GM04503 (cell line): ENCODE results near the gene CCR6.

Experiments used
- DNase-seq: peaks from one replicate; pipeline ENCODE4 v3.0.0-alpha.2; 2012; ENCODE audit warnings: low read depth

Gene CCR6

DNA sequence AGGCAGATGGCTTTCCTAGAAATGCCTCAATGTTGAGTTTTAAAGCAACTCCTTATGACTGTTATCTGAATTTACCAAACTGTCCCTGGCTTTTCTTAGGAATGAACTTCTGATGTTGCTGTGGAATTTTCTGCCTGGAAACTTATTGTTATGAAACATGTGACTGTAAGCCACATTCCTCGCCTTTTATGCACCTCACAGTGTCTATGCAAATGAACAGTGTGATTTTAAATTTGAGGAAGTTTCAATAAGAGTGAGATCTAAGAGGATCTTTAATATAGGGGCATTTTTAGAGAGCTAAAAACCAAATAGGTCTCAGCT is 2.4 kb upstream of the CCR6 start:
- no peak for DNase-seq

DNA sequence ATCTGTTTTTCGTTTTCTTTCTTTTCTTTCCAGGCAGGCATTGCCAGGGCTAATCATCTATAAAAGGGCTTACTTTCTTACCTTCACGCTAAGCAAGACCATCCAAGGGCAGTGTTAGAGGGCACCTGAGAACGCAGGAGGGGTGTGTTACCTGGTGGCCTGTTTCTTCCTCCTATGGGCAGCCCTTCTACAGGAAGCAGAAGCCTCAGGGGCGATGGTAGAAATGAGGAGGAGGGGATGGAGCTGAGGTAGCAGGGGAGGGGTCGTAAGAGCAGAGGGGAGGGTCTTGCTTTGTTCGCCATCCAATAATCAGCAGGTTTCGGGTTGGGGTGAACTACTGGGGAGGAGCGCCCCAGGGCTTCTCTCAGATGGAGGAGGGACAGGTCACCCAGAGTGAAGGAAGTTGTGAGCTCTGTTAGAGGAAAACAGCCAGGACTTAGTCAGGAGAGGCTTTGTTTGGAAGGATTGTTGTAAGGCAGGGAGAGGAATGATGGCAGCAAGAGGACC is 1.5 kb upstream of the CCR6 start:
- DNase-seq: no peak

DNA sequence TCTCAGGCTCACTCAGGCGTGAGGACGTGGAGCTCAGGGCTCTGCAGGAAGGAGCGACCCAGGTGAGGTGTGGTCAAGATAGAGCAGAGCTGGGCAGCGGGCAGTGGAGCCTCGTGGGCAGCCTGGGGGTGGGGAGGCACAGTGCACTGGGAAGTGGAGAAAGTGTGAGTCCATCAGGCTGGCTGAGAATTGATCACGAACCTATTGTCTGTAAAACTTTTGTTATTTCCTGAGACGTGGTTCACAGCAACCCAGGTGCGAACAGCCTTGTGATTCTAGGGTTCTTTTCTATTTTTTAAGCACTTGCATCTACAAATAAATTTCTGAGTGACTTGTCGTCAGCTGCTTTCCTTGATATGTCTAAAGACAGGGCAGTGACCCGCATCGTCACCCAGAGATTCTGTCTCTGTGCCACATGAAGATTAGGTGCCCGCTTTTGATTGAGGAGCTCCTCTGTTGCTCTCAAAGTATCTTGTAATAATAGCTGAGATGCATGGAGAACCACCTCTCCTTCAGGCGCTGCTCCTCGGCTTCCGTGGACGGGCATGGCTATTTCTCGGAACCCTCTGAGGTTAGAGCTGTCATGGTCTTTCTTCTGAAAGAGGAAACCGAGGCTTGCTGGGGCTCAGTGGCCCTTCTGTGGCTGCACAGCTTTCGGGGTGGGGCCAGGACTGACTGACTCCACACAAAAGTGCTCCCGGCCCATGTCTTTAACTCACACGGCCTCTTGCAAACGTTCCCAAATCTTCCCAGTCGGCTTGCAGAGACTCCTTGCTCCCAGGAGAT is 662 bp upstream of the CCR6 start:
- DNase-seq: no peak

DNA sequence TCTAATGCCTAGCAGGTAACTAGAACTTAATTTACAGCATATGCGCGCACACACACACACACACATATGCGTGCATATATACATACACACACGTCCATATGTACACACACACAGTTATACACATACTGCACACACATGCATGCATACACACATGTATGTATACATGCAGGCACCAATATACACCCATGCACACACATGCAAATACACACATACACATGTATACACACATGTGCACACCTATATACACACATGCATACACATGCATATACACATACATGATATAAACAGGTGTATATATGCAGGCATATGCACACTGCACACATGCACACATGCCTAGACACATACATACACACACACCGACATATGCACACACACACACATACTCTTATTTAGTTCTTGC is 1.9 kb downstream of the CCR6 start:
- no peak for DNase-seq

DNA sequence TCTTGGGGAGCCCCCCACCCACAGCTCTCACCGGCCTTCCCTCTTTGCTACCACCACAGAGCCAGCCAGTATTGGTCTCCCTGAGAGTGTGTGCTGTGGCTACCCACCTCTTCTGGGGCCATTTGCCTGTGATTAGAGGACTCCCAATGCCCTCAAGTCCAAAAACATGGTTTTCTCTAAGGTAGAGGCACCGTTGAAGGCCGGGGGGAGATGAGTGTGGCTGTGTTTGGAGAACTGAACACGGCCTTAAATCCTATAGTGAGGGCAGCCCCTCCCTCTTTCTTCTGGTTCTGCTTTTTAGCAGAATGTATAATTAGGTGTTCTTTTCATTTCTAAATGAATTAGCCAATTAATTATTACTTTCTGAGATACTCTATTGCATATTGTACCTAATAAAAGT is 2.5 kb downstream of the CCR6 start:
- DNase-seq: no peak

DNA sequence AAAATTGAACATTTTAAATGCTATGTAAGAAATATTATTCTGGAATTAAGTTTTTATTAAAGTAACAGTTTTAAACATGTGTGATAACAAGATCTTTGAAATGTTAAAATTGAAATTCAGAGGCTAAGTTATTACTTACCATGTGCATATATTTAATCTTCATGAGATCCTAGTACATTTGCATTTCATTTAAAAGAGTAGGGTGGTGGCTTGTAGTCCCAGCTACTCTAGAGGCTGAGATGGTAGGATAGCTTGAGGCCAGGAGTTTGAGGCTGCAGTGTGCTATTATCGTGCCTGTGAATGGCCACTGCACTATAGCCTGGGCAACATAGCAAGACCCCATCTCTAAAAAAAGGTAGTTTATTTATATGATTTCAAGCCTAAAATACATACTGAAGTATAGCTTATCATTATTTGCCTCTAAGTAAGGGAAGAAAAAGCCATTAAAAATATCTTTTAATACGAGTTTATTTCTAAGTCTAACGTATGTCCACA is 3.0 kb downstream of the CCR6 start:
- no peak for DNase-seq

DNA sequence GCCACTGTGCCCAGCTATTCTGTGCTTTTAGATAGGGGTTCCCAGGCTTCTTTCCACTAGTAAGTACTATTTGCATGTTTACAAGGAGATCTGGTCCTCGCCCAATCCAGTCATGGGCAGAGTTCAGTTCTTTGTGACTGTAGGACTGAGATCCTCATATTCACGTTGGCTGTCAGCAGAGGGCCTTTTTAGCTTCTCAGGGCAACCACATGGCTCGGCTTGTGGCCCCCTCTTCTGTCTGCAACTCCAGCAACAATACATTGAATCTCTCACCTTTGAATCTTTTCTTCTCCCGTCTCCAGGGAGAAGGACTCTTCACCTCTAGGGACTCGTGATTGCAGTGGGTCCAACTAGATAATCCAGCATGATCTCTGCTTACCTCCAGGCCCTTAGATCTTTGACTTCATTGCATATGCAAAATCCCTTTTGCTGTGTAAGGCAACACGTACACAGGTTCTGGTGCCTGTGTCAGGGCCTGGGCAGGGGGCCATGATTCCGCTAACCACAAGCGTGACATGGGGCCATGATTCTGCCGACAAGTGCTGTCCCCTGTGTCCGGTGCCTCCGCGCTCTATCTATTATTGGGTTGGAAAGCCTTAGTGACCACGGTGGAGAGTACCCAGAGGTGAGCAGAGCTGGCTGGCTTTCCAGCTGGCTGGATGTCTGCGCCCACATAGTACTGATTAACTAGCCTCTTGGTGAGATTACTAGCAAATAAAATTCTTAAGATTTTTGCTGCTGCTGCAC is 5.1 kb downstream of the CCR6 start:
- DNase-seq: no peak

DNA sequence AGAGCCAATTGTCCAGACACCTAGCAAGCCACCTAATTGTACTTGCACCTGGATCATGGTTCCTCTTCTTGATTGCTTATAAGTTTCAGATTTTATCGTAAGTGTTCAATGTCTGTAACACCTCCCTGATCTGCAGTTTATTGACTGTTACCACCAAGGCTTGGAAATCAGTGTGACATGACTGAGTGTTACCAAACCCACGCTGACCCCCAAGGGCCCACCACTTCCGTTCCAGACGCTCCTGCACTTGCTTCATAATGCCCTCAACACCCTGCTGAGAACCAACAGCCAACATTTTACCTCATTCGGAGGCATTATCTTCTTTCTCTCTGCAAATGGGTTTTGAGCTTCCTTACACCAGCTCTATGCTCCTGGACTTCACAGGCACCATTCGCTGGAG is 6.3 kb downstream of the CCR6 start:
- no peak for DNase-seq

DNA sequence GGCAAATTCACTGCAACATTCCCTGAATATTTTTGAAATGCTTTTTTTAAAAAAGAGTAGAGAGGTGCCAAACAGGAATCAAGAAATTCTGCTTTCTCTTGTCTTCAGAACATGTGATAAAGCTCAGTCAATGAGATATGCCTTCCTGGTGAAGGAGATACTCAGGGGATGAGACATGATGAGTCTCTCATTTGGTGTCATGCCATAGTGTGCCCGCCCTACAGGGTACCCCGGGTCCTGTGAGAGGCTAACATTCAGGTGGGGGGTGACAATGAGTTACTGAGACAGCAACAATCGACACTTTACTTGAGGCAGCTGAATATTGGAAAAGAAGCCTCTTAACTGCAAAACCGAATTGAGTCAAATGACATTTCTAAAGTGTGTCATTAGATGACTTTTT is 6.7 kb downstream of the CCR6 start:
- no peak for DNase-seq

DNA sequence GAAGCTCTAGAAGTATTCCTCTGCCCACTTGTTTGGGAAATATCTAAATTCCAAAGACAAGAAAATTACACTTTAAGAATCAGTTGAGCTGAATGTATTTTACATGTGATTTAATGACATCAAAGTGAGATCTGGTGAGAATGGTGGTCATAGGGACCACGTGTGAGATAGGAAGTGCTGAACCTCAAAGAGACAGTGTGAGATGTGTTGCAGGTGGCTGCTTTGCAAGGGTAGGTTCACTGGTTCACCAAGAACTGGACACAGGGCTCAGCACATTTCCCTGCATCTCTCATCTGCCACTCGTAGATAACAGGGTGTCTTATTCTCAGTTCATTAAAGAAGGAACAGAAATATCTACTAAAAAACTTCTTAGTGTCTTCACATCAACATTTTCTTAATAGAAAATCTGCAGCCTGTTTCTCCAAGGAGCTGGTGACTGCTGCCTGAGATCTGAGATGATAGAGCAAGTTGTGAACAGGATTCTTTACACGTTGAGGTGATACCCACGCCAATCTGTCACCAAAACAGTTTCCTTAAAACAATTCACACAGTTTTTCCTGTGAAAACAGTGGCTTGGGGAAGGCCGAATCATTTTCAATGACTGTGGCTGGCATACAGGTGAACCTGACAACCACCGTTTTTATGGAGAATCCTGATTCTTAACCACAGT is 7.2 kb downstream of the CCR6 start:
- DNase-seq: no peak

DNA sequence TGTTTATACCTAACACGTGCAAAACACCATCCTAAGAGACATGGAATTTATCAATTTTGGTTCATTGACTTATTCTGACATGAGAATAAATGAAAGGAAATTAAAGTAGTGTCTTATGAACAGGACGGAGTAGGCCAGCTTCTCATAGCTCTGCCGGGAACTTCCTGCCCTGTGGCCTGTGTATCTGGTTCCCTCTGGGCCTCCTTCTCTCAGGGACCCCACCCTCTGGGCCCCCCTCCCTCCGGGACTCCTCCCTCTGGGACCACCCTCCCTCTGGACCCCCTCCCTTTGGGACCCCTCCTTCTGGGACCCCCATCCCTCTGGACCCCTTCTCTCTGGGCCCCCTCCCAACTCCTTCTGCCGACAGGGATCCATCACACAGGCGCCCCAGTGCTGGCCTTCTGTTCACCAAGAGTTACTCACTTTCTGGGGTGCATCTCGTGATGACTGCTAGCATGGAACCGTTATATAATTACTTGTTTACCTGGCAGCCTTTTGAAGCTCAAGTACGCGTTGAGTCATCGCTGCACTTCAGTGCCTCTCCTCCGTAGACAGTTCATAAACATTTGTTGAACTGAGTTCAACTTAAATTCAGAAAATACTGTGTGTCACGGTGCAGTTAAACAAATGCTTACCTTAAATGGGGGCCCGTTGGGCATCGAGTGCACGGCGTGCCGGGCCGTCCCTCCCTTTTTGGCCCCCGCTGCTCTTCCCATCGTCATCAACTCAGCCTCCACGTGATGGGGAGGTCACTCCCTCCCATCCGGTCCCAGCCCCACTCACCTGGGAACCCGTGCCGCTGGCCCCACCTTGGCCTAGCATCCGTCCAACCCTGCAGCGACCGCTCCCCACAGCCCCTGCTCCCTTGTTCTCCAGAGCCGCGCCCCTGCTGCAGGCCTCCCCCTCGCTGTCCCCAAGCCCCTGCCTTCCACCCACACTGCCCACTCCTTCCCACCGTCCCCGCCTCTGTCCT is 8.1 kb downstream of the CCR6 start:
- no peak for DNase-seq

DNA sequence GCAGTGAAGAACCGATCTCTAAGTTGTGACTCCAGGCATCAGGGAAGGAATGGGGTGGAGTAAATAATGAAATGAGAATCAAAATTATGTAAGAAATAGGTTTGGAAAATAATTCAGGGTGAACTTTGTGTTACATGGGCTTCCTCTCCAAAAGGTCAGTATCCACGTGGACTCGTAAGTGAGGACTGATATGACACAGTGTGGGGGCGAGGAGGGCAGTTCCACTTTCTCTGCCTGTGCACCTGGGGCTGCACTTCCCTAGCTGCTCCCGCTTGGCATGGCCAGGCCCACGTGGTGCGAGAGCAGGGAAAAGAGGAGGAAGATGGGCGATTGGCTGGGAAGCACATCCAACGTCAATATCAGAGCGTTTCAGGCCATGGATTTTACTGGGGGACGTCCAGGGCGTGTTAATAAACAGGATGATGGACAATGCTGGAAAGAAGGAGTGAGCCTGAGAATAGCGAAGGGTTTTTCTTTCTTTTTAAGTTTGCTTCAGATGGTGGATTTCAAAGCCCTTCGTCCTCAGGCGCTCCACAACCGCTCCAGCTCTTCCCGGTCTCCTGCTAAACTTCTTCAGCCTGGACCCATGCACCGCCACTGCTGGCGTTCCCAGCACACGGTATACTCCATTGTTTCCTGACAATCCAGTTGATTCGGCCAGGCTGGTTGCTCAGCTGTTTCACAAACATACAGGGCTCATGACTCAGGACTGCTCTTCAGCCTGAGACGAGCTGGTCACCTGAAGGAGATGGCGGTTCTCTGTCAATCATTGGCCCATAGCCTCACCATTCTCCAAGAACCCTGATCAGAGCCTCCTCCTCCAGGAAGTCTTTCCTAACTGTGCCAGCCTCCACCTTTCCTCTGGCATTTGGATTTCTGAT is 11.8 kb downstream of the CCR6 start:
- no peak for DNase-seq

DNA sequence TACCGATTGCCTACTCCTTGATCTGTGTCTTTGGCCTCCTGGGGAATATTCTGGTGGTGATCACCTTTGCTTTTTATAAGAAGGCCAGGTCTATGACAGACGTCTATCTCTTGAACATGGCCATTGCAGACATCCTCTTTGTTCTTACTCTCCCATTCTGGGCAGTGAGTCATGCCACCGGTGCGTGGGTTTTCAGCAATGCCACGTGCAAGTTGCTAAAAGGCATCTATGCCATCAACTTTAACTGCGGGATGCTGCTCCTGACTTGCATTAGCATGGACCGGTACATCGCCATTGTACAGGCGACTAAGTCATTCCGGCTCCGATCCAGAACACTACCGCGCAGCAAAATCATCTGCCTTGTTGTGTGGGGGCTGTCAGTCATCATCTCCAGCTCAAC is 13.5 kb downstream of the CCR6 start:
- no peak for DNase-seq

DNA sequence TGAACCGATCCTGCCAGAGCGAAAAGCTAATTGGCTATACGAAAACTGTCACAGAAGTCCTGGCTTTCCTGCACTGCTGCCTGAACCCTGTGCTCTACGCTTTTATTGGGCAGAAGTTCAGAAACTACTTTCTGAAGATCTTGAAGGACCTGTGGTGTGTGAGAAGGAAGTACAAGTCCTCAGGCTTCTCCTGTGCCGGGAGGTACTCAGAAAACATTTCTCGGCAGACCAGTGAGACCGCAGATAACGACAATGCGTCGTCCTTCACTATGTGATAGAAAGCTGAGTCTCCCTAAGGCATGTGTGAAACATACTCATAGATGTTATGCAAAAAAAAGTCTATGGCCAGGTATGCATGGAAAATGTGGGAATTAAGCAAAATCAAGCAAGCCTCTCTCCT is 14.2 kb downstream of the CCR6 start:
- DNase-seq: no peak

DNA sequence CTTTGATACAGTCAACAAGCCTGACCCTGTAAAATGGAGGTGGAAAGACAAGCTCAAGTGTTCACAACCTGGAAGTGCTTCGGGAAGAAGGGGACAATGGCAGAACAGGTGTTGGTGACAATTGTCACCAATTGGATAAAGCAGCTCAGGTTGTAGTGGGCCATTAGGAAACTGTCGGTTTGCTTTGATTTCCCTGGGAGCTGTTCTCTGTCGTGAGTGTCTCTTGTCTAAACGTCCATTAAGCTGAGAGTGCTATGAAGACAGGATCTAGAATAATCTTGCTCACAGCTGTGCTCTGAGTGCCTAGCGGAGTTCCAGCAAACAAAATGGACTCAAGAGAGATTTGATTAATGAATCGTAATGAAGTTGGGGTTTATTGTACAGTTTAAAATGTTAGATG is 15.0 kb downstream of the CCR6 start:
- DNase-seq: no peak

DNA sequence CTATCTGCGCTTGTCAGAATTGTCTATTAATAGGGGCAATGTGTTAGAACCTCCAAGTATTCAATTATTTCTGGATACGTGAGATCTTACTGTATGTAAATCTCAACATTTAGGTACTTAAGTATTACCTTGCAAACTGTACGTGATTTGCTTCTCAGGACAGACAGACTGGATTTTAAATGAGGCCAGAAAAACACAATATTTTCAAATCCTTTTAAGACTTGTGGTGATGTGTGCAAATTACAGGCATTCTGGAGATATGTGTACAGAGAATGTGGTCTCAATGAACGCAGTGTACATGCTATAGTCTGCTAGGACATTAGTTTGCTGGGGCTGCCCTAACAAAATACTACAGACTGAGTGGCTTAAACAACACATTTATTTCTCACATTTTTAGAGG is 16.9 kb downstream of the CCR6 start:
- no peak for DNase-seq

DNA sequence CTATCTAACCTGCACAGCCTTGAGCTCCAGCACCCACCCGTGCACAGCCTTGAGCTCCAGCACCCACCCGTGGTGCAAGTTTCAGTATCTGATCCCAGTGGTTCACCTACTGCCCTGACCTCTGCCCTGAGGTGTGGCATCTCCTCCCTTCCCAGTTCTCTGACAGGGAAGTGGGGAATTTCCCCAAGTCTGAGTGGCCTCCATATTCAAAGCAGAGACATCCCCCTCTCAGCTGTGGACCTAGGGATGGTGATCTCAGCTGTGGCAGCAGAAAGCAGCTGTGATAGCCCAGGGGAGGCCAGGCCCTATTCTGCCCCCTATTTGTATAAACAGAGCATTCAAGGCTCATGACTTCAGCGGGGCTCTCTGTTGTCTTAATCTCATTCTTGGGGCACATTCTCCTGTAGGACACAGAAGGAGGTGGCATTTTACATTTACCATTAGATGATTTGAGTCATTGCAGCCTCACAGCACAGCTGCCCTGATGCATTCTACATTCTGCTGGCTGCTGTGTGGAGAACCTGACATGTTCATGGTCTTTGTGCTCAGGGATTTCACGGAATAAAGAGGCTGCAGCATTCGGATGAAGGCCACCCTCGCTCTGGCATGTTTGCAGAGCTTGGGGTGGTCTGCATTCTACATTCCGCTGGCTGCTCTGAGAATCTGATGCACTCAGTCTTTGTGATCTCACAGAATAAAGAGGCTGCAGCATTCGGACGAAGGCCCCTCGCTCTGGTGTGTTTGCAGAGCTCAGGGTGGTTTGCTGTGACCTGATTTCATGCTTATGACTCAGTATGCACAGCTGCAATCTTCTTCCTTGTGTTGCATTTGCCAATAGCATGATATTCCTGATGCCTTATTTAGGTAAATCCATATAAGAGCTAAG is 17.9 kb downstream of the CCR6 start:
- DNase-seq: no peak

DNA sequence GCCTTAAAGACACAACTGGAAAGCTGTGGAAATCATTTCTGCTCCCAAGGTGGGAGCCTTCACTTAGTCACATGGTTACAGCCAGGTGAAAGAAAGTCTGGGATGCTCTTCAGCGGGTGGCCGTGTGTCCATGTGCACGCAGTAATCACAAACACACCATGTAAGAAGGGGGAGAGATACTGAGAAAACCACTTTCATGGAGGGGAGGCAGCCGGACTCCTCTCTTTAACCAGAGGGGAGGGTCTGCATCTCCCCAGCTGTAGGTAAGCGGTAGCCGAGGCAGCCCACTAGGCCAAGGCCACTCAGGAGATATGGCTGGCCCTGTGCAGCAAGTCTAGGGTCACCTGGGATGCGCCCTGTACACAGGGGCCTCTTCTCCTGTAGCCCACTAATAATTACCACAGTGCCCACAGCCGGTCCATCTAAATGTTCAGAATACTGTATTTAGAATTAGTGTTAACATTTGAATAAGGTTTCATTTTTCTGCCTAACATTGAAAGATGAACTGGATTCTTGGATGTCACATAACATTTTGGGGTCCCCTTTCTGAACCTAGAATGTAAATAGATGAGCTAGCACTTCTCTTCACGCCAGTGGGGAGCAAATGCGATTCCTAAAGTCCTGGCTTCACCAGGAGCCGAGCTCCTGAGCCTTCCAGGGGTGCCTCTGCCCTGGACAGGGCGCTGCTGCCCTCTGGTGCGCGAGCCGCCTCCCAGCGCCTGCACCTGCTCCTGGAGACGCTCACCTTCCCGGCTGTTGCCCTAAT is 19.0 kb downstream of the CCR6 start:
- DNase-seq: no peak

DNA sequence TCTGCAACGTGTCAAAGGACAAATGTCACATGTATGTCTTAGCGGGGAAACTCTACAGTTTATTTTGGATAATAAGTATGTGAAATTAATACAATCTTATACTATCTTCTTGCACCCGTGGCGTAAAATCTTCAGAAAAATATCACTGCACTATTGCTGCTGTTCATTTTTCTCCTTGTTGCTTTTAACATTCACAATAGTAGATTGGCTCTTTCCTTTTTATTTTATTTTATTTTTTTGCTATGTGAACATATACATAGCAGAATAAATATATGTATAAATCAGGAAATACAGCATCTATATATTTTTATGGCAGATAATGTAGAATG is 19.5 kb downstream of the CCR6 start:
- DNase-seq: no peak
